ENCODE data around the gene KCNJ1.

DNA sequence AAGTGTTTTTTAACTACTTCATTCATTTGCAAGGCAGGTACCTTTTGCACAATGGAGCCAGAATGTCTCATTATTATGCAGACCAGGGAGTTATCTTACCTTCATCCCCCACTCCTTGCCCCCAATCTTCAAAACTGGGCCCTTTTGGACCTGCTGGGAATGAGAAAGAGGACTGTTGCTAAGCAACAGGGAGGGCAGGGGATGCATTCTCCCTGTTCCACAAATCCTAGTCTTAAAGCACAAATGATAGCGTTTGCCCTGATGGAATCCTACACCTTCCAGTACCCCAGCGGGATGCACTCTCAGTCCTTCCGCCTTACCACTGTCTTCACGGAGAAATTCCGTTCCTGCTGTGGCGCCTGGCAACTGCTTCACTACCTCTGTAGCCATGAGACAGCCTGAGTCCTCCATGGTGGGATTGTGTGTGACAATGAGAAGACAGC, 4.1 kb upstream of the KCNJ1 start:
- TF ChIP-seq CHD1 (IDR thresholded peaks at IDR 0.05; ENCODE audit: low read depth, low read length) (no peak), GABPA (IDR thresholded peaks at IDR 0.05; ENCODE audit: borderline replicate concordance, insufficient read depth, low read length) (no peak), YY1 (IDR thresholded peaks at IDR 0.05; ENCODE audit: low read depth, low read length) (no peak), KDM1A (IDR thresholded peaks at IDR 0.05; ENCODE audit: borderline replicate concordance, low read length) (peak; percentile 44; the same call in 1 of the 2 replicates)
- TF ChIP-seq, protein P1, sequence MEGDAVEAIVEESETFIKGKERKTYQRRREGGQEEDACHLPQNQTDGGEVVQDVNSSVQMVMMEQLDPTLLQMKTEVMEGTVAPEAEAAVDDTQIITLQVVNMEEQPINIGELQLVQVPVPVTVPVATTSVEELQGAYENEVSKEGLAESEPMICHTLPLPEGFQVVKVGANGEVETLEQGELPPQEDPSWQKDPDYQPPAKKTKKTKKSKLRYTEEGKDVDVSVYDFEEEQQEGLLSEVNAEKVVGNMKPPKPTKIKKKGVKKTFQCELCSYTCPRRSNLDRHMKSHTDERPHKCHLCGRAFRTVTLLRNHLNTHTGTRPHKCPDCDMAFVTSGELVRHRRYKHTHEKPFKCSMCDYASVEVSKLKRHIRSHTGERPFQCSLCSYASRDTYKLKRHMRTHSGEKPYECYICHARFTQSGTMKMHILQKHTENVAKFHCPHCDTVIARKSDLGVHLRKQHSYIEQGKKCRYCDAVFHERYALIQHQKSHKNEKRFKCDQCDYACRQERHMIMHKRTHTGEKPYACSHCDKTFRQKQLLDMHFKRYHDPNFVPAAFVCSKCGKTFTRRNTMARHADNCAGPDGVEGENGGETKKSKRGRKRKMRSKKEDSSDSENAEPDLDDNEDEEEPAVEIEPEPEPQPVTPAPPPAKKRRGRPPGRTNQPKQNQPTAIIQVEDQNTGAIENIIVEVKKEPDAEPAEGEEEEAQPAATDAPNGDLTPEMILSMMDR (IDR thresholded peaks at IDR 0.05; ENCODE audit: control extremely low read depth in 1 of 3, insufficient read depth in 1 of 3, low read depth in 1 of 3, low read length in 3 of 3), result no peak

All from H1 (cell line).